HG02610 (cell line): ENCODE results near the gene TJP3.

Source experiments
- ATAC-seq: cut with Tn5 transposase; IDR thresholded peaks from one replicate; pipeline ENCODE4 v1.9.1; 2021; ENCODE audit warnings: mild to moderate bottlenecking, moderate library complexity; ENCODE audit not compliant: unreplicated experiment

TJP3 gene

DNA sequence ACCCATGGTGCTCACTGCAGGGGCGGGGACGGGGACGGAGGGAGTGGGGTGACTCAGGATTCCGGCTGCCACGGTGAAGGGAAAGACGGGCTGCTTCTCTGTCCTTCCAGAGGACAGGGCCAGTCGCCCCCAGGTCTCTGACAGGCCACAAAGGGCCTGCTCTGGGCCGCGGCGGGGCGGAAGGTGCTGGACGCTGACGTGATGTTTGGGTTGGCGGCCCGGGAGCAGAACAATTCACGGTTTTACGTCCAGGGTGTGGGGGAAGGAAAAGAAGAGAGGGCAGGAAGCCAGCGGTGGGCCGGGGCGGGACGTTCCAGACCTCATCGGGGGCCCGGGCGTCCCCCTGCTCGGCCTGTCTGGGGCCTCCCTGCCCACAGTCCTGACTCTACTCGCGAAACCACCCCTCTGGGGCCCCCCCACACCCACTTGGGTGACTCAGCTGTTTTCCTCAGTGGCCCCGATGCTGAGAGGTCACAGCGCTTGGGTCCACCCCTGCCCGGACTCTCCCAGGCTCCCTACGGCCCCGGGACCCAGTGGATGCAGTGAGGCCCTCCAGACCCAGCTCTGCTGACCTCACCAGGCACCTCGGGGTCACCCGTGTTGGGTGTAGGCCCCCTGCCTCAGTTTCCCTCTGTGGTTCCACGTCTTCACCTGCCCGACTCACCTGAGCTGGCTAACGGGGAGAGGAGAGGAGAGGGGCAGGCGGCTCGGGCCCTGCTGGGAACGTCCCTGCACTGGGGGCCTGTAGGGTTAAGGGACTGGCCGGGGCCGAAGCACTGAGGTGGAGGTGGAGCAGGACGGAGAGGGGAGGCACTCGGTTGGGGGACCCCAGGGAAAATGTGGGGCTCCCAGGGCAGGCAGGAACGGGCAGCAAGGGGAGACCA is 37.1 kb upstream of the TJP3 start:
- ATAC-seq, result no peak

DNA sequence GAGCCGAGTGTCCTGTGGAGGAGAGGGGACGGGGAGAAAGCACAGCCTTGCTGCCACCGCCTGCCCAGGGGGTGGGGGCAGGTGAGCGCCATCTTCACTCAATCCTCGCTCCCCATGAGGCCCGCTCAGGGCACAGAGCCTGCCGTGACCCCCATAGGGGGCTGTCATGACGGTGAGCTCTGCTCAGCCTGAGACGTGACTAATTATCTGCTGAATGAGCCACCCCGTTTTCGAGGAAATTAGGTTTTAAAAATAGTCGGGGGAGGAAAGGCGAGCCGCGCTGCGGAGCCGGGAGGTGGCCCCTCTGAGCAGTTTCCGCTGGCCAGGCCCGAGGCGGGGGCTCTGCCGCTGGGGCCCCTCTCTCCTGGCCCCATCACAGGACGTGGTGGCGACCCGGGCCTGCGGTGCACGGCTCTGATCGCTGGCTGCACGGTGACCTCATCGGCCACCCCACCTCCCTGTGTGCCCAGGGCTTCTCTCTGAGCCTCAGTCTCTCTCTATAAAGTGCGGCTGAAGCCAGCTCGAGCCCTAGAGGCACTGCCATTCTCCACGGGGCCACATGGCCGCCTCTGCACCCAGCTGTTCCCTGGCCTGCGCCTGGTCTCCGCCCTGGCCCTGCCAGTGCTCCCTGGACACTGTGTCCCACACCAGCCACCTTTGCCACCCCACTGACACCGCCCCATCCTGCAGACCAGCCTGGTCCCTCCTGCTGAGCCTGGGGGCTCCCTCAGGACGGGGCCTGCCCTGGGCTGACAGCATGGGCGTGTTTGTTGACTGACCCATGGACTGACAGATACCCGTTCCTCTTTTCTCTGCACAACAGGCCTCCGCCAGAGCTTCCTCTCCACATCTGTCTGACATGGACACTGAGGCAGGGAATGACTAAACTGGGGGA is 36.3 kb upstream of the TJP3 start:
- ATAC-seq, result no peak

DNA sequence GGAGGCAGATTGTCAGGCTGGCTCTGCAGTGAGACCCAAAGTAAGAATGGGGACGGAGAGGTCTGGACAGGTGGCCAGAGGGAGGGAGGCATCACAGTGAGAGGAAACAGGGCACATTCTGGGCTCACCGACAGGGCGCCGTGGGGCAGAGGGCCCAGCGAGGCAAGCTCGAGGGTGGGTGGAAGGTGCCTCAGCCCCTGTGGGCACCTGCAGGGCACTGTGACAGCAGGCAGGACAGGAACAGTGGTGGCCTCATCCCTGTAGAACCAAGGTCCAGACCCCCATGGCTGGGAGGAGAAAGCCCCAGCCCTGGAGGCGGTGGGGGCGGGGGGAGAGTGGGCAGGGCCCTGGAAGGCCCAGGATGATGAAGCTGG is 35.6 kb upstream of the TJP3 start:
- ATAC-seq, result no peak

DNA sequence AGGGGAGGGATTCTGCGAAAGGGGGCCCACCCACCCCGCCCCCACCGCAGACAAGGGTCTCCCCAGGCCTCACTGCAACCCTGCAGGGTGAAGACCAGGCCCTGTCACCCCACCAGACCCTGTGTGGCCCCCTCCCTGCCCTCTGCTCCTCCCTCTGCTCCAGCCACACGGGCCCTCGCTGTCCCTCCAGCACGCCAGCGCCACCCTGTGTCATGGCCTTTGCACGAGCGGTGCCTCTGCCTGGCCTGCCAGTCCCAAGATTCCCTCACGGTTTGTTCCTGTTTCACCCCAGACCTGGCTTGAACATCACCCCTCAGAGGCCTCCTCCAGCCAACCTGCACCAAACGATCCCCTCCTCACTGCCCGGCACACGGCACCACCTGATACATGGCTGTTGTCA is 35.2 kb upstream of the TJP3 start:
- no peak for ATAC-seq

DNA sequence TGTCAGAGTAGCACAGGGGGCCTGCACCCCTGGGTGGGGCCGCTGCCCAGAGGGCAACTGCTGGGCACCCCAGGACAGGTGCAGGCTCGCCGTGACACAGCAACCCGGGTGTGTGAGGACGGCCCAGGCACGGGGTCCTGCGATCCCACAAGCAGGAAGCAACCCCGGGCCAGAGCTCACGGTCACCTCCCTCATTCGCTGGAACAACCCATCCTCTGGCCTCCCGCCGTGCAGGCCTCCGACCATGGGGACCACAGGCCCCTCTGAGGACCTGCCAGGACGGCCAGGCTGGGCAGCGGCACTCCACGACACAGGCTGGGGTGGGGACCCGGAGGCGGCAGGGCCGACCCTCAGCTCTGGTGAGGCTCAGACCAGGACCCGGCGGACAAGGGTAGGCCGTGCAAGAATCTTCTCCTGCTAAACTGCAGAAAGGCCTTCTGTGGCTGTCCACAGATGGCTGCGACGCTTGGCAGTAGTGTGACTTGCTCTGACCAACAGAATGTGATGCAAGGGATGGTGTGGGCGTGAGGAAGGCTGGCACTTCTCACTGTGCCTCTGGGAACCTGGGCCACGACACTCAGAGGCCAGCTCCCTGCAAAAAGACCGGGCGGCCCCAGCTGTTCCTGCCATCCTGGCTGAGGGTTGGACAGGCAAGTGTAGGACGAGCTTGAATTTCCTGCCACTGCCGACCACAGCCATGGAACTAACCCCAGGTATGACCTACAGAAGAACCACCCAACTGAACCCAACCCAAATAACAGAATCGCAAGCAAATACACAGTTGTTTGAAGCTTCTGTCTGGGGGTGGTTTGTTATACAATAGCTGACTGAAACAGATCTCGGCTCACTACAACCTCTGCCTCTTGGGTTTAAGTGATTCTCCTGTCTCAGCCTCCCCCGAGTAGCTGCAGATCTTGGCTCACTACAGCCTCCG is 34.4 kb upstream of the TJP3 start:
- ATAC-seq, result no peak

DNA sequence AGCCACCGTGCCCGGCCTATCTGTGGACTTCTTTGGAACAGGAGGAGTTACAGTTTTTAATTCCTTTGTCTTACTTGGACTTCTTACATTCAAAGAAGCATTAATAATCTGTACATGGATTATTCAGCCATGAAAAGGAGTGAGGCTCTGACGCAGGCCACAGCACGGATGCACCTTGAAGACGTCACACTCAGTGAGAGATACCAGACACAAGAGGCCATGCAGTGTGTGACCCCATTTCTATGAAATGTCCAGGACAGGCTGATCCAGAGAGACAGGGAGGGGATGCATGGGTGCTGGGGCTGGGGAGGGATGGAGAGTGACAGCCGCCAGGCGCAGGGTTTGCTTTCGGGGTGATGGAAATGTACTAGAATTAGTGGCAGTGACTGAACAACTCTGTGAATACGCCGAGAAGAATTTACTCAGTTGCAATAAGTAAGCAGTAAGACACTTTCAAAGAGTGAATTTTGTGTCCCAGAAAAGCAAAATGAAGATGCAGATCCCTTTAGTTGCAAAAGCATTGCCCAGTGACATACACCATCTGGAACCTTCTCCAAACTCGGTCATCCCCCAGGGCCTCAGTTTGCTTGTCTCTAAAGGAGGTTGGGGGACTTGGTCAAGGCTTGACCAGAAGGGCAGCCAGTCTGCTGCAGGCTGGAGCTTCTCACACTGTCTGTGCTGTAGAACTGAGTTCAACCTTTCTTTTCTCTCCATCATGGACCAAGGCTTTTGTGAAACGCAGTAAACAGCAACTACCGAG is 33.2 kb upstream of the TJP3 start:
- ATAC-seq, result no peak

DNA sequence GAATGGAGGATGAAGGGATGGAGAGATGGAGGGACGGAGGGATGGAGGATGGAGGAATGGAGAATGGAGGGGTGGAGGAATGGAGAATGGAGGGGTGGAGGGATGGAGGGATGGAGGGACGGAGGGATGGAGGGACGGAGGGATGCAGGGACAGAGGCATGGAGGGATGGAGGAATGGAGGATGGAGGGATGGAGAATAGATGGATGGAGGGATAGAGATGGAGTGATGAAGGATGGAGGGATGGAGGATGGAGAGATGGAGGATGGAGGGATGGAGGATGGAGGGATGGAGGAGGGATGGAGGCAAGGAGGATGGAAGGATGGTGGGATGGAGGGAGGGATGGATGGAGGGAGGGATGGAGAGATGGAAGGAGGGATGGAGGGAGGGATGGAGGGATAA is 30.0 kb upstream of the TJP3 start:
- no peak for ATAC-seq

DNA sequence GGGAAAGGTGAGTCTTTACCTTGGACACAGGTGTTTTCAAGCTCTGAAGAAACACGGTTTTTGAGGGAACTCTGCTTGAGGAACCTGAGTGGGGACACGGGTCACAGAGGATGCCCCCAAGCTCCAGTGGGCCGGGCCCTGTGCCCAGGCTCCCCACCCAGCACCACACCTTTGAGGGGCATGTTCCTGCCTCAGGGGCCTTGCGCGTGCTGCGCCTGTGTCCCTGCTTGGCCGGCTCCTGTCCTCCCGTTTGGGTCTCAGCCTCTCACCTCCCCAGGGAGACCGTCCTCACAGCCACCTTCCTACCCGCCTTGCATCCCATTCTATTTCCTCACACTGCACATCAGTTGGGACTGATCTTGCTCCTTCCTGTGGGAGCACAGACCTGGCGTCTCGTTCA is 29.0 kb upstream of the TJP3 start:
- ATAC-seq, result no peak

DNA sequence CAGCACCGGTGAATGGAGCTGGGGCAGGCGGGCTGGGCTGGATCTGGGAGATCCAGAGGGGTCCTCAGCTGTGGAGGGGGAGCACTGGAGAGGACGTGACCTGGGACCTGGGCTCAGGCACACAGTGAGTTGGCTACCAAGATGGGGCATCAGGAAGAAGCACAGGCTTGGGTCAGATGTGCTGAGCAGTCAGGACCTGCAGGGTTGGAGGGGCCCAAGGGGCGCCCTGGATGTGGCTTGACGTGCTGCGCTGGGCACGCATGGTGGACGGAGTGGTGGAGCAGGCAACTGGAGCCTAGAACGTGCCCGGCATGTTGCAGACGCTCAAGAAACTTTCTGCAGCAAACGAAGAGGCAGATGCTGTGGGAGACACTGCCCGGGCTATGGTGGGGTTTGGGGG is 28.6 kb upstream of the TJP3 start:
- no peak for ATAC-seq

DNA sequence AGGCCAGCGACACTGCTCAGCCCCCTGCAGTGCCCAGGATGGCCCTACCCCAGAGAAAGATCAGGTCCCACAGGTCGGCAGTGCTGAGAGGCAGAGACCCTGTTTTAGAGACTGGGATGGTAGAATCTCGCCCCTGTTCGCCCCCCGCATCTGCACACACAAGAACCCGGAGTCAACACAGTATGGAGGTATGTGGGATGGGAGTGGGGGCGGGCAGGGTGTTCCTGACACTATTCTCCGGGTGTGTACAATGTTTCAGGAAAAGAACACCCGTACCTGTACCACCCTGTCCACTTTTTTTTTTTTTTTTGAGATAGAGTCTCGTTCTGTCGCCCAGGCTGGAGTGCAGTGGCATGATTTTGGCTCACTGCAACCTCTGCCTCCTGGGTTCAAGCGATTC is 27.2 kb upstream of the TJP3 start:
- no peak for ATAC-seq

DNA sequence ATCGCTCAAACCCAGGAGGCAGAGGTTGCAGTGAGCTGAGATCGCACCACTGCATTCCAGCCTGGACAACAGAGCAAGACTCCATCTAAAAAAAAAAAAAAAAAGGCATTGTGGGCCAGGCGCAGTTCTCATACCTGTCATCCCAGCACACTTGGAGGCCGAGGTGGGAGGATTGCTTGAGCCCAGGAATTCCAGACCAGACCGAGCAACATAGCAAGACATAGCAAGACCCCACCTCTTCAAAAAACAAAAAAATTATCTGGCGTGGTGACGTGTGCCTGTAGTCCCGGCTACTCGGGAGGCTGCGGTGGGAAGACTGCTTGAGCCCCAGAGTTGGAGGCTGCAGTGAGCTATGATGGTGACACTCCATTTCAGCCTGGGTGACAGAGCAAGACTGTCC is 25.9 kb upstream of the TJP3 start:
- no peak for ATAC-seq

DNA sequence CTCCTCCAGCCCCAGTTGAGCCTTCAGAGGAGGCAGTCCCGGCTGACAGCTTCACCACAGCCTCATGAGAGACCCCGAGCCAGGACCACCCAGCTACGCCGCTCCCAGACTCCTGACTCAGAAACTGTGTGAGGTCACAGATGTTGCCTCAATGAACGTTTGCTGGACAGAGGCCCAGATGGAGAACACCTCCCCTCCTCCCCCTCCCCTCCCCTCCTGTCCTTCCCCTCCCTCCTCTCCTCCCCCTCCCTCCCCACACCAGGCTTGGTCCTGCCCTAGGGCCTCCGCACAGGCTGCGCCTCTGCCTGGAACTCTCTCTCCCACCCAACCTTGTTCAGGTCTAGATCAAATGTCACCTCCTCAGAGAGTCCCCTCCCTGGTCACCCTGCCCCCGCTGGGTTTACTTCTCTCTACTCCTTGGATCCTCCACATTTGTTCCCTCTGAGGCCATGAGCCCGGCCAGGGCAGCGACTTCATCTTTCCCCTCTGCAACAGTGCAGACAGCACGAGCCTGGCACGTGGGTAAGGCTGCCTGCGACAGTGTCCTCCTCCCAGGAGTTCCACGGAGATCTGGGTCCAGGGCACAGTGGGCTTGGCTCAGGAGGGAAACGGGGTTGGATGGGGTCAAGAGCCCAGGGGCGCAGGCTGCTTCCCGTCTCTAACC is 25.3 kb upstream of the TJP3 start:
- no peak for ATAC-seq

DNA sequence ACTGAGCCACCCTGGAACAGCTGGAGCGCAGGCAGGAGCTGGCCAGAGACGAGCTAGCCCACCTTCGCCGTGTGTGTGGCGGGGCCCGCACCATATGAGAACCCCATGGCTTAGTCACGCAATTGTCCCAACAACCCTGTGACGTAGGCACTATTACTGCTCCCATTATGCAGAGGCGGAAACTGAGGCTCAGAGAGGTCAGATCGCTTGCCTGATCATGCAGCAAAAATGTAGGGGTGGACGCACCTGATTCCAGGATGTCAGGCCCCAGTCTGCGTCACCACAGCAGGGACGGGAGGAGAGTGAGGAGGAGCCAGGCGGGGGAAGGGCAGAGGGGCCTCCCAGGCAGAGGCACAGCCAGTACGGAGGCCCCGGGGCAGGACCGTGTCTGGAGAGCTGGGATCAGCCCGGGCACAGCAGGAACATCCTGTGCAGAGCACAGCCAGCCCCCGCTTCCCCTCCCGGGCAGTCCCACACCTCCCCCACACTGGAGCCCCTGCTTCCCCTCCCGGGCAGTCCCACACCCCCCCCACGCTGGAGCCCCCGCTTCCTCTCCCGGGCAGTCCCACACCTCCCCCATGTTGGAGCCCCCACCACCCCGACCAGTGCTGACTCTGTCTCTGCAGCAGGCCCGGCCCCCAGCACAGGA is 24.7 kb upstream of the TJP3 start:
- no peak for ATAC-seq

DNA sequence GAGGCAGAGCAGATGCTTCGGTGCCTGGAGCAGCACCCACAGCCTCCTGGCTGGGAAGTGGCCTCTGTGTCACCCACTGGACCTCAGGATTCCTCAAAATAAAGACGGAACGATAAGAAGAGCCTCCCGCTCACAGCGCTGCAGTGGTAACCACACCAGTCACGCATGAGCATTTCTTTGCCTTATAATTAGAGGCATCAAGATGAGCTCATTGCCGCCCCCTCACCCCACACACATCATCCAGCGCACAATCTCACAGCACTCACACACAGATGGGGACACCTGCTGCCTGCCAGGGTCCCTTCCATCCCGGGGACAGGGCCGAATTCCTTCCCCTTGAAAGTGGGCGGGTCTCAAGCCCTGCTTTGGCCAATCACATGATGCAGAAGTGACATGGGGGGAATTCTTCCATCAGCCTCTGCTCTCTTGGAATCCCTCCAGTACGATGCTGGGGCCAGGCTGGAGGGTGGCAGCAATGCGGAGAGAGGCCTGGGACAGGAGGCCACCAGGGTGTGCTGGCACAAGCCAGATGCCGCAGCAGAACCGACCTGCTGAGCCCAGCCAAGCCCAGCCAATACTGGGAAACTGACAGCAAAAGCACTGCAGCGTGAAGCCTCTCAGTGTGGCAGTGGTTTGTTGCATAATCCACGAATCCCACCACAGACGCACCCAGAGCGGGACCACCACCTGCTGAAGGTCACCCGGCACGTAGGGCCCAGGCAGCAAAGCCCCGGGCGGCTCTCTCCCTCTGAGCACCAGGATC is 23.9 kb upstream of the TJP3 start:
- no peak for ATAC-seq

DNA sequence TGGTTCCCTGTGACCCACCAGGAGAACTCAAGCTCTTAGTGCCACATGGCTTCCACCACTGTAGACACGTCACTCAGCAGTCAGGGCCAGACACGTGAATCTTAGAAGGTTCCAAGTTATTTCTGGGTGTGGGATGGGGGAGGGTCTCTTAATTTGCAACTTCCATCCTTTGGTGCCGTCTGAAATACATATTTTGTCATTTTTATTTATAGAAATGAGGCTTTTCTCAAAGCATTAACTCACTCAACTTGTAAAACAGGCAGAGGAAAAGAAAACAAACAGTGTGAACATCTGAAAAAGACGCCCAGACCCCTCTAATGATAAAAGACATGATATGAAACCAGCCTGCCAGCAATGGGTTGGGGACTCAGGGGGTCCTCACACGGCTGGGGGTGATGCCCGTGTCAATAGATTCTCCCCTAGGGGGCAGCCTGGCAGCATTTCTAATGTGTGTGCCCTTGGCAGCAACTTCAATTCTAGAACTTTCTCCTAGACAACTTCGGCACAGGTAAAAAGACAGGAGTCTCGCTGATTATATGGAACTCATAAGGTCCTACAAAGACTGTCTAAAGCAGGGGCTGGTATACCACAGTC is 23.3 kb upstream of the TJP3 start:
- no peak for ATAC-seq

DNA sequence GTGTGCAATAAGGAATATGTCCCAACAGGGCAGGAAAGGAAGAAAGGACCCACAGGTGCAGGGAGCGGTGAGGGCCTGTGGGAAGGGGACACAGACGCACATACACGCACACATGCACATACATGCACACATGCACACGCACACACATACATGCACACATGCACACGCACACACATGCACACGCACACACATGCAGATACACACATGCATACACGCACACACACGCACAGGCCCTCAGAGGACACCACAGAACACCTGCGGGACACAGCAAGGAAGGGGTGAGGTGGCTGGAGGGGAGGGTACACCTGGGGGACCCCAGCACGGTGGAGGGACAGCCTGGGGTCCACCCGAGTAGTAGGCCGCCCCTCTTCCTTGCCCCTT is 20.8 kb upstream of the TJP3 start:
- ATAC-seq, result no peak

DNA sequence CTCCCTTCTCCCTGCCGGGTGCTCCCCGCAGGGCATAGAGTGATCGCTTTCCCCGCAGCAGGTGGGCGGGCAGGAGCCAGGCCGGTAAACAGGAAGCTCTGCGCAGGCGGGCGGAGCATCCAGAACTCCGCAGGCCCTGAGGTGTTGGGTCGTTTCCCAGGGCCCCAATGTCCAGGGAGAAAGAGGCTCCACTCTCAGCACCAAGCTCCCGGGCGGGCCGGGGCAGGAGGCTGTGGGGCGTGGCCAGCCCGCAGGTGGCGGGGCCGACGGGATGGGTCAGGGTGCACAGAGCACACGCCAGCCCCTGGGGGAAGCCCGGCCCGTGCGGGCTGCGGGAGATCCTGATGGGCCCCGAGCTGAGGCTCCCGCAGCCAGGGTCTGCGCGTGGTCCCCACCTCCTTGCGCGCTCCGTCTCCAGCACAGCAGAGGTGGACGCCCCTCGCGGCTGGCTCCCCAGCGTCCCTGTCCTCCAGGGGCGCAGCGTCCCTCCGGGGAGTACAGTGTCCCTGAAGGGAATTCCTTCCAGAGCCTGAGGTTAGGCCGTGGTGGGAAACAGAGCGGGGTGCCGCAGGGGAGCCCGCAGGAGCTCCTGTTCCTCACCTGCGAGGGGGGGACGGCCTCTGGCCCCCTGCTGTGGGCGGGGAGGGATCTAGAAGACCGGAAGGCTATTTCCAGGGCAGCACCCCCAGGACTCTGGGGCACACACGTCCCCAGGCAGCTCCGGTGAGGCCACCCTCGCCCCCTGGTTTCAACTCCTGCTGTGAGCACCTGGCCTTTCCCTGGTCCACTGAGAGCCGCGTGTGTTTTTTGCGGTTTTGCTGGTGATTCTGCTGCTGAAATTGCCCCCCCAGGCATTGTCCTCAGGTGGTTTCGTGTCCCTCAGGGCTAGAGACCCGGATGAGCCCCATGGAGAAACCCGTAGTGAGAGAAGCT is 20.1 kb upstream of the TJP3 start:
- no peak for ATAC-seq
